SK-N-SH (cell line): ENCODE data around the gene CLEC17A. TPM values are rescaled to one million over a fixed set of nuclear protein-coding genes. Genes with fewer than 3 reads are reported as not detected.

Experiments used
- CTCF ChIA-PET: fragments of 300-600, 350-600 bp; formaldehyde crosslinking; extraction: SDS; loops from one replicate; lab custom pipeline; 2021; lab: Yijun Ruan, JAX
- POLR2A ChIA-PET: fragments of 350-600 bp; sonication (Branson Sonifier 250); formaldehyde crosslinking; extraction: SDS; loops from one replicate; lab custom pipeline; 2020; ENCODE audit warnings: antibody characterized with exemption, inconsistent platforms; lab: Yijun Ruan, JAX
- DNase-seq: peaks from one replicate; pipeline ENCODE4 v3.0.0; 2012
- H2AFZ ChIP-seq: fragments of 200-600 bp; sonication (generic); 2 replicates; pipeline ENCODE4 v1.8.1; 2016; ENCODE audit warnings: antibody characterized with exemption, mild to moderate bottlenecking, low read depth
- H3F3A ChIP-seq: fragments of 200-600 bp; sonication (generic); replicated peaks from 2 replicates; pipeline ENCODE3; 2016; ENCODE audit warnings: antibody characterized with exemption, mild to moderate bottlenecking; ENCODE audit not compliant: insufficient read depth
- H3K27ac ChIP-seq, 2 experiments: fragments of 200-500 bp in 1 of 2; fragments of 200-600 bp in 1 of 2; sonication (Bioruptor generic) in 1 of 2; sonication (generic), shearing (Covaris generic) in 1 of 2; 2 replicates each; pipeline versions ENCODE4 v1.5.1 to v1.6.1; 2014 to 2016; ENCODE audit warnings: low read depth in 2 of 2, inconsistent platforms in 1 of 2, low read length in 1 of 2, mild to moderate bottlenecking in 1 of 2, mixed read lengths in 1 of 2
- H3K27me3 ChIP-seq: fragments of 200-600 bp; sonication (generic), shearing (Covaris generic); 2 replicates; pipeline ENCODE4 v1.6.1; 2016; ENCODE audit warnings: mixed run types; ENCODE audit not compliant: insufficient read depth
- H3K36me3 ChIP-seq, 2 experiments: fragments of 200-500 bp in 1 of 2; fragments of 200-600 bp in 1 of 2; sonication (Bioruptor generic) in 1 of 2; sonication (generic) in 1 of 2; replicated peaks in 1 of 2; 2 replicates each; pipeline versions ENCODE3 to v1.5.1; 2014 to 2016; ENCODE audit warnings: low read length in 1 of 2, mild to moderate bottlenecking in 1 of 2; ENCODE audit not compliant: insufficient read depth in 2 of 2, control insufficient read depth in 1 of 2
- H3K4me1 ChIP-seq, 2 experiments: fragments of 200-500 bp in 1 of 2; fragments of 200-600 bp in 1 of 2; sonication (Bioruptor generic) in 1 of 2; sonication (generic), shearing (Covaris generic) in 1 of 2; 2 replicates each; pipeline versions ENCODE4 v1.5.1 to v1.6.1; 2014 to 2016; ENCODE audit warnings: low read depth in 1 of 2, low read length in 1 of 2, mixed run types in 1 of 2; ENCODE audit not compliant: insufficient read depth in 2 of 2, control insufficient read depth in 1 of 2
- H3K4me2 ChIP-seq: fragments of 200-600 bp; sonication (generic), shearing (Covaris generic); 2 replicates; pipeline ENCODE4 v1.6.1; 2017; ENCODE audit warnings: mixed run types
- H3K4me3 ChIP-seq, 2 experiments: fragments of 200-500 bp in 1 of 2; fragments of 200-600 bp in 1 of 2; sonication (Bioruptor generic) in 1 of 2; sonication (generic), shearing (Covaris generic) in 1 of 2; 2 replicates each; pipeline versions ENCODE4 v1.5.1 to v1.8.1; 2014 to 2016; ENCODE audit warnings: low read depth in 2 of 2, inconsistent platforms in 1 of 2, low read length in 1 of 2, mild to moderate bottlenecking in 1 of 2, mixed read lengths in 1 of 2, moderate library complexity in 1 of 2
- H3K79me2 ChIP-seq: fragments of 200-600 bp; sonication (generic); 2 replicates; pipeline ENCODE4 v1.8.1; 2017; ENCODE audit warnings: mild to moderate bottlenecking; ENCODE audit not compliant: insufficient read depth
- H3K9ac ChIP-seq: fragments of 200-600 bp; sonication (generic); 2 replicates; pipeline ENCODE4 v1.6.1; 2017; ENCODE audit warnings: mixed run types
- H3K9me2 ChIP-seq: fragments of 200-600 bp; sonication (generic); 2 replicates; pipeline ENCODE4 v1.6.1; 2017; ENCODE audit warnings: mixed run types
- H3K9me3 ChIP-seq: fragments of 200-600 bp; sonication (generic); 2 replicates; pipeline ENCODE4 v1.6.1; 2017; ENCODE audit warnings: mixed run types, mild to moderate bottlenecking, moderate library complexity
- H4K20me1 ChIP-seq: fragments of 200-600 bp; sonication (generic); 2 replicates; pipeline ENCODE4 v1.6.1; 2017; ENCODE audit warnings: mild to moderate bottlenecking, mixed run types; ENCODE audit not compliant: insufficient read depth
- CTCF ChIP-seq: fragments of 200-600 bp; sonication (generic); IDR thresholded peaks from 2 replicates; pipeline ENCODE4 v1.6.1; 2017; ENCODE audit warnings: antibody characterized with exemption, mild to moderate bottlenecking, moderate library complexity
- ELF1 ChIP-seq: IDR thresholded peaks from 2 replicates; pipeline ENCODE4 v1.4.0; 2012
- EZH2phosphoT487 ChIP-seq: fragments of 200-600 bp; sonication (generic); IDR thresholded peaks from 2 replicates; pipeline ENCODE4 v1.6.1; 2017; ENCODE audit warnings: low read depth, mixed run types, mild to moderate bottlenecking, antibody characterized with exemption, moderate library complexity, borderline replicate concordance
- FOSL2 ChIP-seq: IDR thresholded peaks from 2 replicates; pipeline ENCODE4 v1.4.0; 2012; ENCODE audit warnings: low read depth, mild to moderate bottlenecking, moderate library complexity, borderline replicate concordance
- FOXJ3 ChIP-seq: sonication (generic); formaldehyde crosslinking; IDR thresholded peaks from 2 replicates; pipeline ENCODE4 v1.5.1; 2020; ENCODE audit warnings: mild to moderate bottlenecking, missing genetic modification reagents
- GABPA ChIP-seq: IDR thresholded peaks from 2 replicates; pipeline ENCODE4 v1.4.0; 2012; ENCODE audit warnings: low read depth, mild to moderate bottlenecking
- GATA2 ChIP-seq: sonication (generic); formaldehyde crosslinking; IDR thresholded peaks from 2 replicates; pipeline ENCODE4 v1.5.0; 2020; ENCODE audit warnings: mild to moderate bottlenecking, missing genetic modification reagents
- MEF2A ChIP-seq: IDR thresholded peaks from 2 replicates; pipeline ENCODE4 v1.4.0; 2012; ENCODE audit warnings: low read depth, borderline replicate concordance
- MXI1 ChIP-seq: IDR thresholded peaks from 2 replicates; pipeline ENCODE4 v1.6.1; 2012; ENCODE audit warnings: mild to moderate bottlenecking, low read depth, low read length, improper control_type of control experiment
- NFIC ChIP-seq: IDR thresholded peaks from 2 replicates; pipeline ENCODE4 v1.4.0; 2012; ENCODE audit warnings: borderline replicate concordance
- POLR2AphosphoS5 ChIP-seq: IDR thresholded peaks from 2 replicates; pipeline ENCODE4 v1.6.1; 2012; ENCODE audit warnings: low read depth, low read length
- RCOR1 ChIP-seq: fragments of 150-350 bp; IDR thresholded peaks from 2 replicates; pipeline ENCODE4 v1.6.1; 2017; ENCODE audit warnings: antibody characterized with exemption, low read length
- SIN3A ChIP-seq: IDR thresholded peaks from 2 replicates; pipeline ENCODE4 v1.6.1; 2012; ENCODE audit warnings: low read depth, mild to moderate bottlenecking, low read length, moderate library complexity, borderline replicate concordance
- SMC3 ChIP-seq: IDR thresholded peaks from 2 replicates; pipeline ENCODE4 v1.6.1; 2012; ENCODE audit warnings: low read depth, low read length, improper control_type of control experiment
- TAF1 ChIP-seq: IDR thresholded peaks from 2 replicates; pipeline ENCODE4 v1.6.1; 2012; ENCODE audit warnings: low read depth, mild to moderate bottlenecking, low read length, moderate library complexity, borderline replicate concordance
- TEAD4 ChIP-seq: IDR thresholded peaks from 2 replicates; pipeline ENCODE4 v1.4.0; 2012; ENCODE audit warnings: mild to moderate bottlenecking, borderline replicate concordance; ENCODE audit not compliant: insufficient read depth
- WGBS: methylation state at CpG from one replicate; pipeline ENCODE4 v1.1.6; 2017; ENCODE audit warnings: low lambda C conversion rate; 5-methylcytosine and 5-hydroxymethylcytosine counted together
- polyA plus RNA-seq, 3 experiments: library from polyadenylated mRNA; depleted of rRNA; stranded (reverse); fragments of >200 nt; gene quantifications; 2 replicates each; pipeline ENCODE4 v1.2.3, GENCODE V29; 2012
- TF ChIP-seq, protein P1 (sequence below): IDR thresholded peaks from 2 replicates; pipeline ENCODE4 v1.4.0; 2012; ENCODE audit warnings: low read depth, borderline replicate concordance

CLEC17A gene
- polyA plus RNA-seq, 1 of the 3 experiments (the other 2 are of a cell fraction): not detected

- CTCF ChIA-PET: interaction anchor here (1.2 kb wide), 1 partner anchor 12 kb away, joined by 5 read pairs; no protein-coding TSS in a partner anchor
- H3K27me3 ChIP-seq: no peaks in the 10 kb centered on the region
- H3K27ac ChIP-seq: peak overlapping the region in 1 of 2 experiments; percentile 14; a peak in 2 of 4 replicates
Measured at GRCh38 chr19:14561847-14562351, 21.0 kb upstream of the CLEC17A start.

GRCh38 chr19:14562660-14563589 lies 20.0 kb upstream of the CLEC17A start:
- H4K20me1 ChIP-seq: no peaks in the 10 kb centered on the region
- POLR2A ChIA-PET: no interaction called here
- WGBS: 95% methylated on average over 14 of the region's 23 CpGs

More at GRCh38 chr19:14561847-14562351, 21.0 kb upstream of the CLEC17A start:
- 64% methylated on average over 6 of the region's 22 CpGs for WGBS
- Histone ChIP-seq H2AFZ (no peak overlapping the region), H3K9me2 (no peaks in the 10 kb centered on the region), H3K4me2 (no peak overlapping the region; the same call in 1 of the 2 replicates), H3K9me3 (no peaks in the 10 kb centered on the region), H3K9ac (no peak overlapping the region), H3K36me3 (peaks cover 0 to 16% of the 10 kb centered on the region in 2 experiments), H3K4me3 (no peak overlapping the region), H3K4me1 (peaks cover 0 to 10% of the 10 kb centered on the region in 2 experiments; a peak in 1 of 4 replicates), H4K20me1 (no peaks in the 10 kb centered on the region), H3F3A (no peaks in the 10 kb centered on the region), H3K79me2 (peaks cover 6% of the 10 kb centered on the region)
- DNase-seq: peak; percentile 14
- TF ChIP-seq ELF1 (no peak), POLR2AphosphoS5 (no peak), RCOR1 (no peak)
- POLR2A ChIA-PET: no interaction called here

DNA sequence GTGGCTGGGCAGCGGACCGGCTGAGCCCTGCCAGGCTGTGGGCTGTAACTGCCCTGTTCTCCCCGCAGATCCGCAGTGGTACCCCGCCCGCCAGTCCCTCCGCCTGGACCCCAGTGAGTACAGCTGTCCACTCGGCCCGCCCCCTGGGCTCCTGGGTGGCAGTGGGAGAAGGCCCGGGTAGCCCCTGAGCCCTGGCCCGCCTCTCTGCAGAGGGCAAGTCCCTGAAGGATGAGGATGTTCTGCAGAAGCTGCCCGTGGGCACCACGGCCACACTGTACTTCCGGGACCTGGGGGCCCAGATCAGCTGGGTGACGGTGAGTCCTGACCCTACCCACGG lies 19.3 kb upstream of the CLEC17A start:
- Histone ChIP-seq H3K4me1 (peaks cover 0 to 4% of the 10 kb centered on the region in 2 experiments; a peak in 1 of 4 replicates), H4K20me1 (no peaks in the 10 kb centered on the region), H3K9ac (no peak overlapping the region), H3K36me3 (peaks cover 0 to 17% of the 10 kb centered on the region in 2 experiments), H3K79me2 (no peaks in the 10 kb centered on the region; the same call in none of the 2 replicates), H3K4me3 (no peak overlapping the region), H3K9me2 (no peaks in the 10 kb centered on the region), H3K4me2 (no peak overlapping the region), H2AFZ (no peak overlapping the region), H3K27me3 (no peaks in the 10 kb centered on the region), H3K27ac (no peak overlapping the region), H3K9me3 (no peaks in the 10 kb centered on the region), H3F3A (no peaks in the 10 kb centered on the region)
- no peak for DNase-seq
- no CpG with 5 or more reads among the region's 16 CpGs for WGBS
- ChIA-PET CTCF (interaction anchor here (1.0 to 1.4 kb wide), 2 partner anchors 8 to 11 kb away, joined by 3 to 6 read pairs; partner anchors contain the start of gene NDUFB7), POLR2A (no interaction called here)
- TF ChIP-seq, protein P1, sequence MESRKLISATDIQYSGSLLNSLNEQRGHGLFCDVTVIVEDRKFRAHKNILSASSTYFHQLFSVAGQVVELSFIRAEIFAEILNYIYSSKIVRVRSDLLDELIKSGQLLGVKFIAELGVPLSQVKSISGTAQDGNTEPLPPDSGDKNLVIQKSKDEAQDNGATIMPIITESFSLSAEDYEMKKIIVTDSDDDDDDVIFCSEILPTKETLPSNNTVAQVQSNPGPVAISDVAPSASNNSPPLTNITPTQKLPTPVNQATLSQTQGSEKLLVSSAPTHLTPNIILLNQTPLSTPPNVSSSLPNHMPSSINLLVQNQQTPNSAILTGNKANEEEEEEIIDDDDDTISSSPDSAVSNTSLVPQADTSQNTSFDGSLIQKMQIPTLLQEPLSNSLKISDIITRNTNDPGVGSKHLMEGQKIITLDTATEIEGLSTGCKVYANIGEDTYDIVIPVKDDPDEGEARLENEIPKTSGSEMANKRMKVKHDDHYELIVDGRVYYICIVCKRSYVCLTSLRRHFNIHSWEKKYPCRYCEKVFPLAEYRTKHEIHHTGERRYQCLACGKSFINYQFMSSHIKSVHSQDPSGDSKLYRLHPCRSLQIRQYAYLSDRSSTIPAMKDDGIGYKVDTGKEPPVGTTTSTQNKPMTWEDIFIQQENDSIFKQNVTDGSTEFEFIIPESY: no peak
- TF ChIP-seq TAF1 (no peak), GABPA (no peak), FOSL2 (no peak), CTCF (no peak), MXI1 (no peak), SIN3A (no peak)

More at GRCh38 chr19:14562660-14563589, 20.0 kb upstream of the CLEC17A start:
- Histone ChIP-seq H3K4me1 (peaks cover 0 to 10% of the 10 kb centered on the region in 2 experiments; a peak in 1 of 4 replicates), H3K27ac (no peak overlapping the region), H2AFZ (no peak overlapping the region), H3K4me3 (no peak overlapping the region), H3K27me3 (no peaks in the 10 kb centered on the region), H3K79me2 (peaks cover under 1% of the 10 kb centered on the region), H3K9ac (no peak overlapping the region), H3F3A (no peaks in the 10 kb centered on the region), H3K9me2 (no peaks in the 10 kb centered on the region), H3K36me3 (peaks cover 0 to 17% of the 10 kb centered on the region in 2 experiments), H3K4me2 (no peak overlapping the region), H3K9me3 (no peaks in the 10 kb centered on the region)
- TF ChIP-seq GATA2 (no peak), TAF1 (no peak), POLR2AphosphoS5 (no peak), FOXJ3 (CRISPR knock-in tag) (no peak), SMC3 (no peak), MEF2A (no peak), ELF1 (no peak), MXI1 (no peak), TEAD4 (no peak), NFIC (no peak), FOSL2 (no peak), EZH2phosphoT487 (no peak)
- DNase-seq: peak; percentile 22
- CTCF ChIA-PET: interaction anchor here (0.8 to 1.4 kb wide), 3 partner anchors 9 to 11 kb away, joined by 3 to 6 read pairs (median 3); partner anchors contain the start of gene NDUFB7
